ENCODE data around the gene ESYT1.

The ESYT1 gene

GRCh38 chr12:56115329-56115728, 12.7 kb upstream of the ESYT1 start:
- no peak for TF ChIP-seq CTCF (IDR thresholded peaks at IDR 0.05; ENCODE audit: borderline replicate concordance, insufficient read depth, low read depth, low read length)
- H3K4me3 ChIP-seq (ENCODE audit: low read depth, low read length) = peak overlapping the region; percentile 78

- TF ChIP-seq CTCF (IDR thresholded peaks at IDR 0.05; ENCODE audit: borderline replicate concordance, insufficient read depth, low read depth, low read length) = no peak
- peak within 1 kb of the TSS; percentile 78 for H3K4me3 ChIP-seq (ENCODE audit: low read depth, low read length)
These were observed 11.6 kb upstream of the ESYT1 start, which contains the start of gene RPL41 for GRCh38 chr12:56116267-56117081. RPL41 (plus strand) TSS chr12:56116633.

- peak overlapping the region; percentile 78 for H3K4me3 ChIP-seq (ENCODE audit: low read depth, low read length)
These were observed 10.9 kb upstream of the ESYT1 start for GRCh38 chr12:56117082-56117706.

- peak within 1 kb of the TSS; percentile 78 for H3K4me3 ChIP-seq (ENCODE audit: low read depth, low read length)
- TF ChIP-seq CTCF (IDR thresholded peaks at IDR 0.05; ENCODE audit: borderline replicate concordance, insufficient read depth, low read depth, low read length) = peak; percentile 47
These were observed 10.0 kb upstream of the ESYT1 start, which contains the start of gene ZC3H10 for GRCh38 chr12:56117778-56118687. ZC3H10 (plus strand) TSS chr12:56118266; CDS start chr12:56120563, 2,297 bp downstream.

GRCh38 chr12:56118688-56119357, 9.2 kb upstream of the ESYT1 start:
- no peak for TF ChIP-seq CTCF (IDR thresholded peaks at IDR 0.05; ENCODE audit: borderline replicate concordance, insufficient read depth, low read depth, low read length)
- peak overlapping the region; percentile 61 for H3K4me3 ChIP-seq (ENCODE audit: low read depth, low read length)

- no peak overlapping the region for H3K4me3 ChIP-seq (ENCODE audit: low read depth, low read length)
- TF ChIP-seq CTCF (IDR thresholded peaks at IDR 0.05; ENCODE audit: borderline replicate concordance, insufficient read depth, low read depth, low read length) = peak; percentile 61; the same call in 1 of the 2 replicates
These were observed 8.7 kb upstream of the ESYT1 start for GRCh38 chr12:56119361-56119796.
